HG02885 (cell line): ENCODE data around the gene MPV17.
"Not testable (repeated sequence)": the region's sequence is repeated elsewhere in the genome, so short reads cannot be mapped to it uniquely, and the experiment has no call there.

Experiments
- ATAC-seq: cut with Tn5 transposase; IDR thresholded peaks from one replicate; pipeline ENCODE4 v1.9.1; 2021; ENCODE audit warnings: mild to moderate bottlenecking; ENCODE audit not compliant: unreplicated experiment, poor library complexity

MPV17 gene

DNA sequence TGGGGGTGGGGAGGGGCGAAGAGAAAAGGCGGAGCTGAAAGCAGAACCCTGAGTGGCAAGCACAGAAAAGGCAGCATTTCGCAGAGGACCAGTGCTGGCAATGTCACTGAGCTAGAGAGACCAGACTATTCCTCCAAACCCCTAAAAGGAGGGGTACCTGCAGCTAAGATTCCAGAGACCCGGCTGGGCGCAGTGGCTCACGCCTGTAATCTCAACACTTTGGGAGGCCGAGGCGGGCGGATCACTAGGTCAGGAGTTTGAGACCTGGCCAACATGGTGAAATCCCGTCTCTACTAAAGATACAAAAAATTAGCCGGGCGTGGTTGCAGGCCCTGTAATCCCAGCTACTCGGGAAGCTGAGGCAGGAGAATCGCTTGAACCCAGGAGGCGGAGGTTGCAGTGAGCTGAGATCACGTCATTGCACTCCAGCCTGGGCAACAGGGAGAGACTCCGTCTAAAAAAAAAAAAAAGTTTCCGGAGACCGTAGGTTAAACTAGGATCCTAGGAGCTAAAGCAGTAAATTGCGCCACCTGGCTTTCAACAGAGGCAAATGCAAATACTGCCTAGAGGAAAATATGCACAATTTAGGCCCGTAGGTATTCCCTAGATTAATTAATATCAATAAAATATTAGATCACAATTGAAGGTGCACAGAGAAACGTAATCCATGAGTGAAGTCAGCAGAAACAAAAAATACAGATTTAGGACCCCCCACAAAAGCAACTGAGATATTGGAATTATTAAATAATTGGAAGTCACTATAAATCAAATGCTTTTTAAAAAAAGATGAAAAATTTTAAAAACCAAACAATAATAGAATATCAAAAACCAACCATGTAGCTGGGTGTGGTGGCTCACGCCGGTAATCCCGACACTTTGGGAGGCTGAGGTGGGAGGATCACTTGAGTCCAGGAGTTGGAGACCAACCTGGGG lies 19.5 kb downstream of the MPV17 start:
- no peak for ATAC-seq

DNA sequence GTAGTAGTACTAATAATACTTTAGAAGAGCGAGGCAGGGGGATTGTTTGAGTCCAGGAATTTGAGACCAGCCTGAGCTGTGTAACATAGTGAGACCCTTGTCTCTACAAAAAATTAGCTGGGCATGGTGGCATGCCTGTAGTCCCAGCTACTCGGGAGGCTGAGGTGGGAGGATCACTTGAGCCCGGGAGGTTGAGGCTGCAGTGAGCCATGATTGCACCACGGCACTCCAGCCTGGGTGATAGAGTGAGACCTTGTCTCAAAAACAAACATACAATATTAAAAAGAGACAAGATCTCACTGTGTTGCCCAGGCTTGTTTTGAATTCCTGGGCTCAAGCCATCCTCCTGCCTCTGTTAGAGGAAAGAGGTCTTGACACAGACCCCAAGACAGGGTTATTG lies 22.3 kb downstream of the MPV17 start:
- not testable (repeated sequence) for ATAC-seq

DNA sequence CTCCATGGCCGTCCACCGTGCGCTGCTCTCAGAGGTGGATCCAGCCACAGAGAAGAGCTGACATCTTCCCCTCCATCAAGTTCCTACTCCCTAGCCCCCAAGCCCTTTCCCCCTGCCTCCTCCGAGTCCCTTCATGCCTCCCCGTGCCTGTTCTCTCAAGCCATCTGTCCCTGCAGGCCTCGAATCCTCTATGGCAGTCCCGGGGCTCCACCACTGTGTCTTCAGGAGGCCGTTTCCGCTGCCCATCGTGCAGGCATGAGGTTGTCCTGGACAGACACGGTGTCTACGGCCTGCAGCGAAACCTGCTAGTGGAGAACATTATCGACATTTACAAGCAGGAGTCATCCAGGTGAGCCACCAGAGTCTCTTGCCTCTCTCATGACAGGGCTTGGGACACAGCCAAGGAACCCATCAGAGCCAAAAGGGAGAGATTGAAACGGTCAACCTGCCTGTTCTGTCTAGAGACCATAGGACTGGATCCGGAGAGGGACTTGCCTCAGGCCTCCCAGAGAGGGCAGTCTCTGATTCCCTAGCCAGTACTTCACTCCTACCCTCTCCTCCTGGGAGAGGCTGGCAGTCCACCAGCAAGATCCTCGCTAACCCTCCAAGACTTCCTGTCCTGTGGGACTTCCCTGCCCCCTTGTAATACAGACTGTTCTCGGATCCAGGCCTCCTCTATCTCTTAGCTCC lies 24.4 kb downstream of the MPV17 start:
- no peak for ATAC-seq

DNA sequence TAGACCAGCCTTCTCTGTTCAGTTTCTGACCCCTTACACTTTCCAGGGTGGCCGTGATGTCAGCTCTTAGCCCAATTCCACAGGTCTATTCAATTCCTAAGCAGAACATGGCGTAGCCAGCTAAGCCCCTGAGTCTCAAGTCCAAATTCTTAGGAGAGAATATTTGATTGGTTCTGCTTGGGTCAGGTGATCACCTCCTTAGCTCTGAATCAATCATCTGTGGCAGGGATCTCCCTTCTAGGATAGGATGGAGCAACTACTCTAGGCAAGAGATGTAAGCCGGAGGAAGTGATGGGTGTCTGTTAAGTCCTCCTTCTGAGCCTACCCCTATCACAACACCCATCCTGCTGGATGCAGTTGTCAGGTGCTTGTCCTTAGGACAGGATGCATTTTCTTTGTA lies 25.7 kb downstream of the MPV17 start:
- ATAC-seq, result no peak

DNA sequence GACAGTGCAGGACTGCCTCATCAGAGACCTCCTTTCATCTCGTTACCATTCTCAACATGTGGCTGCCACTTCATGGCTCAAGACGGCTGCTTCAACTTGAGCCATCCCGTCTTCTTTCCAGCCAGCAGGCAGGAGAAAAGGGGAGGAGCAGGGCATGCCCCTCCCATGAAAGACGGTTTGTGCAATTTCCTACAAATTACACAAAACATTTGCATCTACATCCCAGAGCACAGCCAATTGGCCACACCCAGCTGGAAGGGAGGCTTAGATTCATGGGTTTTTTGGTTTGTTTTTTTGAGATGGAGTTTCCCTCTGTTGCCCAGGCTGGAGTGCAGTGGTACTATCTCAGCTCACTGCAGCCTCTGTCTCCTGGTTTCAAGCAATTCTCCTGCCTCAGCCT lies 26.4 kb downstream of the MPV17 start:
- ATAC-seq, result no peak

DNA sequence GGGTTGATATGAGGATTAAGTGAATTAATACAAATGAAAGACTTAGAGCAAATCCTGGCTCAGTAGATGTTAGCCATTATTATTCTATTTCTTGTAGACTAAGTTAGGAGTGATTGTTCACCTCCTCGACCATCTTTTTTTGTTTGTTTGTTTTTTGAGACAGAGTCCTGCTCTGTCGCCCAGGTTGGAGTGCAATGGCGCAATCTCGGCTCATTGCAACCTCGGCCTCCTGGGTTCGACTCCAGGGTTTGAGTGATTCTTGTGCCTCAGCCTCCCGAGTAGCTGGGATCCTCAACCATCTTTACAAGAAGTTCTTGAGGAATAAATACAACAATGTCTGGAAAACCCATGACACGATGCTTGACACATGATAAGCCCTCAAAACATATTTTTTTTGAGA lies 28.0 kb downstream of the MPV17 start:
- ATAC-seq, result no peak

DNA sequence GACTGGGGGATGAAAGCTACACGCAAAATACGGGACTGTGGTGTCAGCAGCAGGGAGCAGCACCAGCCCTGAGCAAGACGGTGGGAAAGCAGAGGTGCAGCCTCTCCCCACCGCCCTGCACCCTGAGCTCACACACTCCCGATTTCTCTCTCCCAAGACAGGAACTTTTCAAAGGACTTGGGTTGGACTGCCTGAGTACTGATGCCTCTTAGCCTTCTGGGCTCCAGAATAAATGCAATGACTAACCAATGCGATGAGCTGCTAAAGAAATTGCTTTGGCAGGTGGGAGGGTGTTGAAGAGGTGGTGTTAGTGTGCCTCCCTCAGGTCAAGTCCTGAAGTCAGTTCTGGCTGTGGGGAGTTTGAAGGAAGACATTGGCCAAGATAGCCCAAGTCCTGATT lies 31.0 kb downstream of the MPV17 start:
- ATAC-seq, result no peak

DNA sequence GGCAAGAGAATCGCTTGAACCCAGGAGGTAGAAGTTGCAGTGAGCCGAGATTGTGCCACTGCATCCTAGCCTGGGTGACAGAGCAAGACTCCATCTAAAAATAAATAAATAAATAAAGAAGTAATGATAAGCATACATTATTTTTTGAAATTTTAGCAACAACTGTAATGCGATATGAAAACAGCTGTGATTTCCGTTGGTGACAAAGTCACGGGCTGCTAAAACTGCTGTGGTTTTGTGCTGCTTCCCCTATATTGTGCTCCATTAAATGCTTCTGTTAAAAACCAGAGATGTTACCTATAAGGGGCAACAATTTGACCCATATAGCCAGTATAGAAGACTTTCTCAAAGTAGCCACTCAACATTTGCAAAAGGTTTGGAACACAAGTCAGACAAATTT lies 32.3 kb downstream of the MPV17 start:
- no peak for ATAC-seq

DNA sequence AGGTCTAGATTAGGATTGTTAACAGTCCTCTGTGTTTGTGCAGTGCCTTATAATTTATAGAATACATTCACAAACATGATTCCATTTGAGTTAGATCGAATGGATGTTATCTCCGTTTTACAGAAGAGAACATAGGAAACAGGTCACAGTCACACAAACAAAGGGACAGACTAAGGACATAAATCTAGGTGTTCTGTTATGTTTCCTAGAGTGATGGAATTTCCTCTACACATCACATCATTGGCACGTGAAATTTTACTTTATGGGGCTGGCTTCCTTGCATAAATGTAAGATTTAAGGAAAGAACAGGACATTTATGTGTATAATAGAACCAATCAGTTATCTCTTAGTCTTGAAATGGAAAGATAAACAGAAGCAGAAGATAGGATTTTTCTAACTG lies 34.3 kb downstream of the MPV17 start:
- no peak for ATAC-seq

DNA sequence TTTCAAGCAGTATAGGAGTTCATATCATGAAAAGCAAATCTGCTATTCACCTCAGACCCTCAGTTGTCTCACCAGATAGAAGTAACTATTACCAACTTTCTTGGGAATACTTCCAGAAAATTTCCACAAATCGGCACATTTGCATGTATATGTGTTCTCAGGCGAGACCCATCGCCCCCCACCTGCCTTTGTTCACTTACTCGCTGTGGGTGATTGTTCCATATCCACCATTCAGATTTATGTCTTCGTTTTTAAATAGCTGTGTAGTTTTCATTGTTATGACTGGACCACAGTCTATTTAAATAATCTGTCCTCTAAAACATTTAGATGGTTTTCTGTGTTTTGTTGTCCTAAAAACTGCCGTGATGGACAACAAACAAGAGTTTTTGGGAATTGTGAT lies 37.4 kb downstream of the MPV17 start:
- ATAC-seq, result no peak

DNA sequence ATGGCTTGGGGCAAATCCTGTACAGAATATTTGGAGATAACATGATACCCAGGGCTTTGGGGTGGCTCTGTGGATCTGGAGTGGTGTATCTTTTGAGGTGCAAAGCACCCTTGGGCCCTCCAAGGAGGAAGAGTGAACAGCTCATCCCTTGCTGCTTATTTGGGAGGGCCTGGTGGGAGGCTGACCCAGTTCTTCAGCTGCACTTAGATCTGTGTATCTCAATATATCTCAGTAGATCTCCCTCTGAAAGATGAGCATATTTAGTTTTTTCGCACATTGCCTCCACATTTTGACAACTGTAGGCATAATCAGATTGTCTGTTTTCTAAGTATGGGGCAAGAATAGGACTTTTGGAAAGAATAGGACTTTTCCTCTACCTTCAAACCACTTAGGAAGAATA lies 37.9 kb downstream of the MPV17 start:
- ATAC-seq, result no peak

DNA sequence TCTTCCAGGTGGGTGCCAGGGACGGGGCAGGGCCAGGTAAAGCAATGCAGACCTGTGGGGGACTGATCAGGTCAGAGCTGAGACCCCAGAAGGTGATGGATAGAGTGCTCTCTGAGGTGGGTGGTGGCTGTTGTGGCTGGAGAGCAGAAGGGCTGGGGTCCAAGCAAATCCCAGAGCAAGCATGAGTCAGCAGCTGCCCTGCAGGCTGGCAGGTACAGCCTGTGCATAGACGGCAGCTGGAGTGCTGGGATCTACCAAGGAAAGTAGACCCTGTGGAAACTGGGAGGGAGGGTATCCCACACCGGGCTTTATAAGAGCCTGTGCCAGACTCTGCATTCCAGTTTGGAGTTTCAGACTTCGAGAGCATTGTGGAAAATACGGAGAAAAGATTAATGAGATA lies 40.0 kb downstream of the MPV17 start:
- ATAC-seq, result no peak

DNA sequence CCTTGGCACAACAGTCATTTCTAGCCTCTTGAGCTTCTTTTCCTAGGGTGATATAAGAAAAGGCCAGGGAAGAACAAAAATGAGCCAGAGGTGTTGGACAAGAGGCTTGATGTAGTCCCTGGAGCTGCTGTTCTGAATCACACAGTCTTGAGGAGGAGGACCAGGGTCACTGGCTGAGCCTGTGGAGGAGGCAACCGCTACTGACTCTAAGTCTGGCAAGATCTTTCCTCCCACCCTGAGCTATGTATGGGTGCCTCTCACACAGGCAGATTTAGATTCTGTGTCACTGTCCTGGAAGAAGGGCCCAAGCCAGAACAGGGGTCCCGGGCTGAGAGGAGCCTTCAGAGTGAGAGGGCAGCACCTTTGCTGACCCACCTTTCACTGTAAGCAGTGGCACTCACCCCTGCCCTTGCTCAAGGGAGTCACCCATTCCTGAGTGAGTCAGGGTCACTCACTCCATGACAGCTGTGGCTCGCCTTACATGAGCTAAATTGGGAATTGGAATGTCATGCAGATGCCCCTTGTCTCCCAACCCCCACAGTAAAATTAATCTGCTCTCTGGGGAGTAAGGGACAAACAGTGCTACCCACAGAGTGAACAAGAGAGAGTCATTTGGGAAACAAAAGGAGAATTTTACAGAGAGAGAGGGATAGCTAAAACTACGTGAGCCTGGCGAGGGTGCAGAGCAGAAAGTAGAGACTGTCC lies 40.9 kb downstream of the MPV17 start, which contains the start of gene TRIM54:
TRIM54 (plus strand) TSS at position 575 of the 705 bp plus-strand sequence. CDS start 303 bp downstream, outside the sequence.
- no peak for ATAC-seq

DNA sequence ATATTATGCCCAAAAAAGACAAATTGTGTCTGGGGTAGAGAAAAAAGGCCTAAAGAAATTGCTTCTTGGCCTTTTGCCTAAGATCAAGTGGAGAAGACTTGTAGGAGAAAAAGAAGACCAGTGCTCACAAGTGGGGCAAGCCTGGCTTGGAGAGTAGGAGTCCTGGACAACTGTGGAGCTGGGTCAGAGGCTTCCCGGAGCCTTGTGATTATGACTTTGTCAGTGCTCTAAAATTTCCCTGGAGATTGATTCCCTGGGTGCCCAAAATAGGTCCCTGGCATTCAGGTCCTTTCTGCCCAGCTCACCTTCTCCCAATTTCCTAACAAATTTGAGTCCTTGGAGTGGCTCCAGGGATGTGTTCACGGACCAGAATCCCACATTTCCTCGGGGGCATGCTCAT lies 41.5 kb downstream of the MPV17 start:
- no peak for ATAC-seq

DNA sequence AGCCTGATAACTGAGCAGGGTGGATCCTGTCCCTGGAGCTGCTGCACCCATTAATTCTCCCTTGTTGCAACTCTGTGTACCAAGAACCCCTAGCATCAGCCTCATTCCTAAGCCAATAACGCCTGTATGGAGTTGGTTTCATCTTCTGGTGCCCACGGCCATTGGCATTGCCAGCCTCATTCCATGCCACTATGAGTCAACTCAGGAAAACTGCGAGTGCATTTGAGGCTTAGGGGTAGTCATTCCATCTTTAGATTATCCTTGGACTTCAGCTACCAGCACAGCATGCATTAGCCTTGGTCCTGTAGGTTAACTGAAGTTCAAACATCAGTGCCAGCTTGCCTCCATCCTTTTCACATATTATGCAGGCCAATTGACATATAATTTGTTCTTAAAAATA lies 42.1 kb downstream of the MPV17 start:
- ATAC-seq, result no peak

DNA sequence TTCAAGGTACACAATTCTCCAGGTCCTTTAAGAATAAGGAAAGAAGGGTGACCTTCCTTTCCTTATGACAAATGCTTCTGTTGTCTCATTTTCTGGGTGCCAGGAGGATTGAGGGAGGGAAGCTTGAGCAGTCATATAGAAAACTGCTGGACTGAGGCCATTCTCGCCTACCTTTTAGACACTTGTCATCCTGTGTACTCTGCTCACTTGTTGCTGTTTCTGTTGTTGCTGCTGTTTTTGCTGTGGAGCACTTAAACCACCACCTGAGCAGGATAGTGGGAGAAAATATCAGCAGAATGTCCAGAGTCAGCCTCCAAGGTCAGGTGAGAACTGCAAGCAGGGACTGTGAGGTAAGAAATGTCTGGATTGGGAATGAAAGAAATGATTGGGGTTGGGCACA lies 44.9 kb downstream of the MPV17 start:
- no peak for ATAC-seq

DNA sequence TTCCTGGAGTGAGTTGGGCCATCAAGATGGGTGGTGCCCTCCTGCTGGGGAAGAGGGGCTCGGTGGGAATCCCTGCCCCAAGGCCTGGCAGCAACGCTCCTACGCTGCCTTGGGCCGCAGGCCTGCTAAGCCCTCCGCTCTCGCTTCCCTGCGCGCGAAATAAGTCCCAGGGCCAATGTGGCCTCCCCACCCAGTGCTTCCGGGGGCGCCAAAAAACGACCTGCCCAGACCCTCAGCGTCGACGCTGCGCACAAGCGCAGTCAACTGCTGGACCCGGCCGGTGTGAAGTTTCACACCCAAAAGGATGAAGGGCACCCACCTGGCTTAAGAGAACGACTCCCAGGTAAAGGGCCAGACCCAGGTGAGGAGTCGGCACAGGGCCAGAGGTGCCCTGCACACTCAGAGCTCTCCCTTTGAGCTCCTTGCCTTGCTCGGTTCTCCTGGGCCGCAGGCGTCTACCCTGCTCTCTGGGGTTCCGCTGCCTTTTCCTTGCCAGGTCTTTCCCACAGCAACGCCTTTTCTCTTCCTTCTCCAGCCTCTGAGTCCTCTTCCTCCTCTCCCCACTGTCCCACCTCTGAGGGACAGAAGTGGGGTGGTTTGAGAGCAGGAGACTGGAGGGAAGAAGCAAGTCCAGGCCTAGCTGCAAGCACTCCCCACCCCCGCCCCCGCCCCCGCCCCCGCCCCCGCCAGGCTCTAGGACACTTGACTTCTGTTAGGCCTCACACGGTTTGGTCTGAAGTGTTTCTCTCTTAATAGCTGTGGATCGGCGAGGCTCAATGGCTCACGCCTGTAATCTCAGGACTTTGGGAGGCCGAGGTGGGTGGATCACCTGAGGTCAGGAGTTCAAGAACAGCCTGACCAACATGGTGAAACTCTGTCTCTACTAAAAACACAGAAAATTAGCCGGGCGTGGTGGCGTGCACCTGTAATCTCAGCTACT lies 47.4 kb downstream of the MPV17 start, which contains the start of gene DNAJC5G:
DNAJC5G (plus strand) TSS at position 223 of the 940 bp plus-strand sequence. CDS start 1,296 bp downstream, outside the sequence.
- ATAC-seq, result no peak

DNA sequence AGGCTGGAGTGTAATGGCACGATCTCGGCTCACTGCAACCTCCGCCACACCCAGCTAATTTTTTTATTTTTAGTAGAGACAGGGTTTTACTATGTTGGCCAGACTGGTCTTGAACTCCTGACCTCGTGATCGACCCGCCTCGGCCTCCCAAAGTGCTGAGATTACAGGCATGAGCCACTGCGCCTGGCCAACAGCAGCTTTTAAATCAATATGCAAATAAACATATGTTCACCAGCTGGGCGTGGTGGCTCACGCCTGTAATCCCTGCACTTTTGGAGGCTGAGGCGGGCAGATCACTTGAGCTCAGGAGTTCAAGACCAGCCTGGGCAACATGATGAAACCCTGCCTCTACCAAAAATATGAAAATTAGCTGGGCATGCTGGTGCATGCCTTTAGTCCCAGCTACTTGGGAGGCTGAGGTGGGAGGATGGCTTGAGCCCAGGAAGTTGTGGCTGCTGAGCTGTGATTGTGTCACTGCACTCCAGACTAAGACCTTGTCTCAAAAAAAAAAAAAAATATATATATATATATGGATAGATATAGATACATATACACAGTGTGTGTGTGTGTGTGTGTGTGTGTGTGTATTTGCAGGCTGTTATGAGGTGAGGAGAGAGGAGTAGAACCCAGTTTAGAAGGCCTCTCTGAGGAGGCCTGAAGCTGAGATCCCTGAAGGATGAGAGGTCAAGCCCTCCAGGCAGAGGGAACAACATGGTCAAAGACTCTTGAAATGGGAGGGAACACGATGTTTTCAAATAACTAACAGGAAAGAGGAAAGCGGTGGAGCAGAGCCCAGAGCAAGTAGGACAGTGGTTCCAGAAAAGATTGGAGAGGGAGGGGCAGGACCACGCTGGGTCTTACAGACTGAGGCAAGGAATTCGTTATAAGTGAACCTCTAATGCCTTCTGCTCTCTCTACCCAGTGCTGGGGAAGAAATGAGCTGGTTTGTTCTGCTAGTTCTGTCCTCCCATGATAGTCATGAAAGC lies 50.1 kb downstream of the MPV17 start:
- not testable (repeated sequence) for ATAC-seq
